Keratinocyte (primary cell): ENCODE results near the gene SF3B2. TPM values are rescaled to one million over a fixed set of nuclear protein-coding genes. Genes with fewer than 3 reads are reported as not detected.

ENCODE experiments used
- DNase-seq: peaks from one replicate; pipeline ENCODE4 v3.0.0-alpha.2; 2011; ENCODE audit warnings: low read depth, missing footprints, low spot score
- FAIRE-seq: peaks from 2 replicates; lab custom pipeline; 2011; peaks lifted over from hg19 to GRCh38; lab: Jason Lieb, UNC
- H2AFZ ChIP-seq: 2 replicates; pipeline ENCODE4 v1.6.0; 2012; ENCODE audit warnings: low read length, control low read depth, inconsistent platforms; ENCODE audit not compliant: control insufficient read depth
- H3K27ac ChIP-seq: 2 replicates; pipeline ENCODE4 v1.5.1; 2011; ENCODE audit warnings: low read length; ENCODE audit not compliant: control insufficient read depth, insufficient read depth
- H3K27me3 ChIP-seq: 3 replicates; pipeline ENCODE4 v1.6.0; 2011; ENCODE audit warnings: low read length; ENCODE audit not compliant: control insufficient read depth, insufficient read depth; ENCODE audit errors: extremely low read depth
- H3K36me3 ChIP-seq, 2 experiments: 2 replicates in 1 of 2; 3 replicates in 1 of 2; pipeline ENCODE4 v1.5.1; 2011; ENCODE audit warnings: low read length in 2 of 2, mild to moderate bottlenecking in 1 of 2; ENCODE audit not compliant: control insufficient read depth in 2 of 2, insufficient read depth in 2 of 2; ENCODE audit errors: extremely low read depth in 1 of 2
- H3K4me1 ChIP-seq: 3 replicates; pipeline ENCODE4 v1.5.1; 2011; ENCODE audit warnings: low read length; ENCODE audit not compliant: control insufficient read depth, insufficient read depth; ENCODE audit errors: extremely low read depth
- H3K4me2 ChIP-seq: 3 replicates; pipeline ENCODE4 v1.6.0; 2011; ENCODE audit warnings: low read depth, low read length; ENCODE audit not compliant: control insufficient read depth, insufficient read depth; ENCODE audit errors: extremely low read depth
- H3K4me3 ChIP-seq, 3 experiments: fragments of 200-600 bp in 1 of 3; sonication (generic) in 1 of 3; 2 replicates in 2 of 3; 3 replicates in 1 of 3; pipeline ENCODE4 v1.5.1; 2011 to 2016; ENCODE audit warnings: low read length in 3 of 3, mild to moderate bottlenecking in 3 of 3, control low read depth in 2 of 3, inconsistent platforms in 1 of 3, low read depth in 1 of 3, mixed read lengths in 1 of 3, mixed run types in 1 of 3, moderate library complexity in 1 of 3; ENCODE audit not compliant: control insufficient read depth in 2 of 3, insufficient read depth in 2 of 3; ENCODE audit errors: extremely low read depth in 1 of 3
- H3K79me2 ChIP-seq: 2 replicates; pipeline ENCODE4 v1.6.0; 2012; ENCODE audit warnings: low read length; ENCODE audit not compliant: control insufficient read depth, insufficient read depth
- H3K9ac ChIP-seq: 3 replicates; pipeline ENCODE4 v1.6.0; 2011; ENCODE audit warnings: low read length; ENCODE audit not compliant: control insufficient read depth, insufficient read depth; ENCODE audit errors: extremely low read depth
- H3K9me1 ChIP-seq: 3 replicates; pipeline ENCODE4 v1.6.0; 2011; ENCODE audit warnings: low read length; ENCODE audit not compliant: control insufficient read depth, insufficient read depth; ENCODE audit errors: extremely low read depth
- H3K9me3 ChIP-seq: 2 replicates; pipeline ENCODE4 v1.5.1; 2012; ENCODE audit warnings: low read depth, low read length; ENCODE audit not compliant: control insufficient read depth
- H4K20me1 ChIP-seq: 3 replicates; pipeline ENCODE4 v1.6.0; 2011; ENCODE audit warnings: low read length; ENCODE audit not compliant: control insufficient read depth, insufficient read depth; ENCODE audit errors: extremely low read depth
- CTCF ChIP-seq, 3 experiments: IDR thresholded peaks in 1 of 3; conservative IDR thresholded peaks in 1 of 3; optimal IDR thresholded peaks in 1 of 3; 2 replicates in 2 of 3; 3 replicates in 1 of 3; pipeline versions ENCODE3 to v1.5.1; 2011; ENCODE audit warnings: low read length in 3 of 3, mild to moderate bottlenecking in 3 of 3, moderate library complexity in 2 of 3, control low read depth in 1 of 3, inconsistent platforms in 1 of 3; ENCODE audit not compliant: insufficient read depth in 2 of 3; ENCODE audit errors: extremely low read depth in 1 of 3
- EZH2 ChIP-seq: IDR thresholded peaks from one replicate; pipeline ENCODE4 v1.6.1; 2012; ENCODE audit warnings: inconsistent platforms, mild to moderate bottlenecking, low read length, moderate library complexity
- dilution Hi-C: fragments of 300-500 bp; cut with MboI; formaldehyde crosslinking; loops from one replicate; pipeline ENCODE4 v1.7.0; 2020; ENCODE audit warnings: low sequenced_read_pairs; ENCODE audit not compliant: extremely low pct_ligation_motif_present
- polyA plus RNA-seq, 5 experiments: library from polyadenylated mRNA; depleted of rRNA in 3 of 5; stranded (reverse) in 3 of 5; stranded (forward) in 1 of 5; unstranded in 1 of 5; fragments of >200 nt; gene quantifications; 1 replicate in 1 of 5; 2 replicates in 3 of 5; 3 replicates in 1 of 5; pipeline versions ENCODE4 v1.2.1 to v1.2.3, GENCODE V29; 2011 to 2012; ENCODE audit warnings: missing spikeins in 2 of 5, low read depth in 1 of 5, low replicate concordance in 1 of 5

The SF3B2 gene
- polyA plus RNA-seq, 1 donor (not counting 4 experiments of a cell fraction or from before 2014, with no cell fraction given): 73.0 TPM

- Histone ChIP-seq H3K9me1 (peaks cover 3% of the 10 kb centered on the region), H3K9me3 (no peaks in the 10 kb centered on the region), H3K27ac (no peak overlapping the region), H3K79me2 (no peaks in the 10 kb centered on the region), H3K4me3 (no peak overlapping the region), H3K4me1 (peaks cover 28% of the 10 kb centered on the region), H2AFZ (no peak overlapping the region), H3K27me3 (no peaks in the 10 kb centered on the region), H3K36me3 (no peaks in the 10 kb centered on the region), H3K9ac (no peak overlapping the region), H4K20me1 (no peaks in the 10 kb centered on the region), H3K4me2 (no peak overlapping the region)
- TF ChIP-seq EZH2 (no peak), CTCF (optimal IDR thresholded peaks at IDR 0.05 in 1 of 3, IDR thresholded peaks at IDR 0.05 in 1 of 3, conservative IDR thresholded peaks at IDR 0.05 in 1 of 3; ENCODE audit: extremely low read depth in 1 of 3, insufficient read depth in 2 of 3, low read length in 3 of 3) (no peak)
- dilution Hi-C loops: no loop called here
- FAIRE-seq (no peak), DNase-seq (no peak)
Observed at GRCh38 chr11:66013762-66014100, 38.4 kb upstream of the SF3B2 start.

GRCh38 chr11:66014804-66015453 is 37.2 kb upstream of the SF3B2 start:
- dilution Hi-C loops: no loop called here
- Histone ChIP-seq H2AFZ (no peak overlapping the region), H3K27me3 (no peaks in the 10 kb centered on the region), H3K36me3 (no peaks in the 10 kb centered on the region), H3K4me3 (no peak overlapping the region), H3K4me2 (no peak overlapping the region), H3K4me1 (peaks cover 26% of the 10 kb centered on the region), H3K9me1 (peaks cover 3% of the 10 kb centered on the region), H3K79me2 (no peaks in the 10 kb centered on the region), H3K9ac (no peak overlapping the region), H3K27ac (no peak overlapping the region), H4K20me1 (no peaks in the 10 kb centered on the region), H3K9me3 (no peaks in the 10 kb centered on the region)
- FAIRE-seq (no peak), DNase-seq (no peak)
- TF ChIP-seq EZH2 (no peak), CTCF (optimal IDR thresholded peaks at IDR 0.05 in 1 of 3, IDR thresholded peaks at IDR 0.05 in 1 of 3, conservative IDR thresholded peaks at IDR 0.05 in 1 of 3; ENCODE audit: extremely low read depth in 1 of 3, insufficient read depth in 2 of 3, low read length in 3 of 3) (no peak)
